PC-3 (cell line): ENCODE data around the gene CNGA2.

Experiments used
- EZH2 ChIP-seq: fragments of 300-600 bp; sonication (generic); IDR thresholded peaks from one replicate; pipeline ENCODE4 v1.6.1; 2017; ENCODE audit warnings: antibody characterized with exemption, mild to moderate bottlenecking, low read length; ENCODE audit not compliant: unreplicated experiment
- EZH2phosphoT487 ChIP-seq: fragments of 300-600 bp; sonication (generic); IDR thresholded peaks from 2 replicates; pipeline ENCODE4 v1.6.1; 2018; ENCODE audit warnings: mild to moderate bottlenecking, antibody characterized with exemption, low read length, borderline replicate concordance
- TF ChIP-seq, protein P1 (sequence below): fragments of 300-600 bp; sonication (generic); conservative IDR thresholded peaks from 2 replicates; pipeline ENCODE4 v1.5.1; 2017; ENCODE audit warnings: antibody characterized with exemption, low read depth, mild to moderate bottlenecking, low read length

- TF ChIP-seq, protein P1, sequence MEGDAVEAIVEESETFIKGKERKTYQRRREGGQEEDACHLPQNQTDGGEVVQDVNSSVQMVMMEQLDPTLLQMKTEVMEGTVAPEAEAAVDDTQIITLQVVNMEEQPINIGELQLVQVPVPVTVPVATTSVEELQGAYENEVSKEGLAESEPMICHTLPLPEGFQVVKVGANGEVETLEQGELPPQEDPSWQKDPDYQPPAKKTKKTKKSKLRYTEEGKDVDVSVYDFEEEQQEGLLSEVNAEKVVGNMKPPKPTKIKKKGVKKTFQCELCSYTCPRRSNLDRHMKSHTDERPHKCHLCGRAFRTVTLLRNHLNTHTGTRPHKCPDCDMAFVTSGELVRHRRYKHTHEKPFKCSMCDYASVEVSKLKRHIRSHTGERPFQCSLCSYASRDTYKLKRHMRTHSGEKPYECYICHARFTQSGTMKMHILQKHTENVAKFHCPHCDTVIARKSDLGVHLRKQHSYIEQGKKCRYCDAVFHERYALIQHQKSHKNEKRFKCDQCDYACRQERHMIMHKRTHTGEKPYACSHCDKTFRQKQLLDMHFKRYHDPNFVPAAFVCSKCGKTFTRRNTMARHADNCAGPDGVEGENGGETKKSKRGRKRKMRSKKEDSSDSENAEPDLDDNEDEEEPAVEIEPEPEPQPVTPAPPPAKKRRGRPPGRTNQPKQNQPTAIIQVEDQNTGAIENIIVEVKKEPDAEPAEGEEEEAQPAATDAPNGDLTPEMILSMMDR: no peak
- TF ChIP-seq EZH2 (no peak), EZH2phosphoT487 (no peak)
These were observed 41.7 kb downstream of the CNGA2 start for GRCh38 chrX:151776181-151776731.
